ENCODE results near the gene MRPL40. TPM values are rescaled to one million over a fixed set of nuclear protein-coding genes. Genes with fewer than 3 reads are reported as not detected.

MRPL40 gene
- polyA plus RNA-seq, 12 donors: 26.6 to 36.4 (median 33.8) TPM; not detected in 1

DNA sequence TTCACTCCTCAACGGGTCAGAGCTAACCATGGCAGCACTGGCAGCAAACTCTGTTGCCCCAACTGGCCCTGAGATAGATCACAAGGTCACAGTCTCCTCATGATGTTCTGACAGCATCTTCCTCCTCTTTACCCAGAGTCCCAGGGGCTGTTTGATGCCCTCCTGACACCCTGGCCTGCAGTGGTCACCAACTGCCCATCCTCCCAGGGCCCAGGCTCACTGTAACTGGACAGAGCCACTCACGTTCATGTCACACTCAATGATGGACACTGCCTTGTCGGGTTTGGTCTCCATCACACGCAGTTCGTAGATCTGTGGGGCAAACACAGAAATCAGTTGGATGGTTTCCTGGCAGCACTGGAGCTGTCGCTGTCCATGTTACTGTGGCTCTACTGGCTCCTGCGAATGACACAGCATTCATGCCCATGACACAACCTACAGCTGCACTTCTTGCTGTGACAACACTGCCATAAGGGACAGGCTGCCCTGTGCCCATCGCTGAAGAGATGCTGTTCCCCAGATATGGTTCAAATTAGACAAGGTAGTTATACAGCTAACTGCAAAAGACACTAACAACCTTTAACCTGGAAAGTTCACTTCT is 25.6 kb downstream of the MRPL40 start:
- no peak for DNase-seq

DNA sequence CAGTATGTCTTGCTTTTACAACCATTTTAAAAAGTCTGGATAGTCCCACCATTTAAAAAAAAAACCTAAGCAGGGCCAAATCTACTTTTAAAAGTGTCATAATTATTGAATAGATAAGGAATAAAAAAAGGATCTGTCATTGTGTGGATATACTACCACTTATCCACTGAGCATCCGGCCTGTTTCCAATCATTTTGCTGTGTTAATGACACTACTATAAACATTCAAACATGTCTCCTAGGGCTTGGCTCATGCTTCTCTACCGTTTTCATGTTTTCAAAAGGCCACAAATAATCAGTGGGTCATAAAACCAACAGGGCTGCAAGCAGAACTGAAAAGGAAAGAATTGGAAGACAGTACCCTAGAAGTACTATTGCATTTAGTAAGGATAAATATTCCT is 27.7 kb downstream of the MRPL40 start:
- DNase-seq: no peak

DNA sequence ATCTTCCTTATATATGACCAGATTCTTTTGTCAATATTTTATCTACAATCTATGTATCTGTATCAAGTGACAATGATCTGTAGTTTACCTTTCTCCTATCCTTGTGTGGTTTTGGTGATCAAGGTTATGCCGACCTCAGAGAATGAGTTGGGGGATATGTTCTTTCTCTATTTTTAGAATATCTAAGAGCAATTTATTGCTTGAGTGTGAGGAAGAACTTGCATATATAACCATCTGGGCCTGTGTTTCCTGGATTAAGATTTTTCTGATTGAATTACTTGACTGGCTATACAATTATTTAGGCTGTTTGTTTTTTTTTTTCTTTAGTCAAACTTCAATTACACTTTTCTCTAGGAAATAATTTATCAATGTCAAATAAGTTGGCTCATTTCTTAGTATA is 29.2 kb downstream of the MRPL40 start:
- DNase-seq: no peak

DNA sequence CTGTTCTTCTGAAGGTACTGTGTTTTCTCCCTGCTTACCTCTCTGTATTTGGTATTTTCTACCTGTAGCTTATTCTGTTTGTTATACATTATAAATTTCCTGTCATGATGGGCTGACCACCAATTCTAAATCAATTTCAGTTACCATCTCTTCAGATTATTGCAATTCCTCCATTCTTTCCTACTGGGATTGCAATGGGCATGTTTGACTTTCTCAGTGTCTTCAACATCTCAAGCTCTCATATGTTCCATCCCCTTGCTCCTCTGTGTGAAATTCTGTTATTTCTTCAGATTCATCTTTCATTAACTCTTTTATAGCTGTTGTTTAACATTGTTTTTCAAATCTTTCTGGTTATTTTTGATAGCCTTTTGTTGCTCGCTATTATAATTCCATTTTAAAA is 30.7 kb downstream of the MRPL40 start:
- DNase-seq: no peak

DNA sequence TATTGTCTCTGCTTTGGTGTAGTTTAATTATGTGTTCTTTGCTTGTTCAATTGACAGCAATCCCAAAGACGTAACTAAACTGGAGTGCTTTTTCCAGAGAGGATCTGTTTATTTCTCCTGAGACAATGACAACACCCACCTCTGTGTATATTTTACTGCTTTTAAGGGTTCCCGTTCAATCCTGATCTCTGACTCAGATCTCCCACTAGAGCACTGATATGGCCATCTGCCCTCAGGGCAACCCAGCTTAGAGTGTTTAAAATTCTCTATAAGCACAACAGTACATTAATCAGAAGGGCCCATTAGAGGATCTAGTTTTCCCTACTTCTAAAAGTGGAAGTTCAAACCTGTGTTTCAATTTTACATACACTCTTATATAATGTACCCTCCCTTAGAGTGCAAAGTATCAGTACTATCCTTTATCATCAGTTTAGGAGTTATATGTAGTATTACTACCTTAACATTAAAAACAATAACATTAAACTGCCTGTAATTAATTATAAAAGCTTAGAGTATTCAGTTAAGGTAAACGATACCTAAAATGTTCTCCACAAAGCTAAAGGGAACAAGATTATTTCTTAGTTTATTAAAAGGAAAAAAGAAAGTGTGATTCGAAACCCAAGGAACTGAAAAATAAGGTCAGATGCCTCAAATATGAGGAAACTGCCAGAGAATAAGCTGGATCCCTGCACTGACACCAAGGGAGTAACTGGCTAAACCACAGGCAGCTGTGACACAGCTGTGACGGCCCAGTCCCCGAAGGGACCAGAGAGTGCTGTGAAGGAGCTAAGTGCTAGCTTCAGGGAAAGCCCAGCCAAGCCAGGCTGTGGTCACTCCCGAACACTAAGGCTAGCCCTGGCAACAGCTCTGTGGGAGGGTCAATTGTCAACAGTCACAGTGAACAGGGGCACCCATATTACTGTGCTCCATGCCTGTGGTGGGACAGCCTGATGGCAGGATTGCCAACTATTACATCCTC is 31.4 kb downstream of the MRPL40 start:
- no peak for DNase-seq

DNA sequence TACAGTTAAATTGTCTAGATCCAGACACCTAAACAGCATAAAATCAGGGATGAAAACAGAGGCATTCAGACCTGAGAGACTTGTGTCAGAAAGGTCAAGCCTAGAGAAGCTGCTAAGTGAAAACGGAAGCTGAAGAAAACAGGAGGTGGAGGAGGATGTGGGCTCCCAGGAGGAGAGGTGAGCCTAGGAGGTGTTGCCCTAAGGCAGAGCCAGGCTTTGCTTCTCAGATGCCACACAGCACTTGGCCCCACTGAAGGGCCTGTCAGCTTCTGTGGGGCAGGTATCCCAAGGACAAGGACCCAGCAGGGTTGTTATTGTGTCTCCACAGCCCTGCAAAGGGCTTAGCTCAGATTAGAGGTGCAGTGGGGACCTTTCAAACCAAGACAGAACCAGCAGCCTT is 32.2 kb downstream of the MRPL40 start:
- DNase-seq: no peak

DNA sequence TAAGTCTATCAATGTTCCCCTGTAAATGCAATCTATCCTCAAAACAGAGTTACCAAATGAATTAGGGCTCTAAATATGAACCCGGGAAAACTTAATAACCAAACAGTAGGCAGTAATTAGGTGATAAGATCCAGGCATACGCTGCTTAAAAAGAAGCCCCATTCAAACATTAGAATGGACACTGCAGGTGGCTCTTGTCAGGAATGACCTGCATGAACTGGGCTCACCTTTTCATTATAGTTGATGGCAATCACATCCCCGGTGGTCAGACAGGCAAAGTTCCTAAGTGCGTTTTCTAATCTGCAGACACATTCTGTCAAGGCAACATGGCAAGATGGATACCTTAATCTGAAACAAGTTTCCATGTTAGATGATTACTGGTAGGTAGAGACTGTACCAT is 32.6 kb downstream of the MRPL40 start:
- no peak for DNase-seq

DNA sequence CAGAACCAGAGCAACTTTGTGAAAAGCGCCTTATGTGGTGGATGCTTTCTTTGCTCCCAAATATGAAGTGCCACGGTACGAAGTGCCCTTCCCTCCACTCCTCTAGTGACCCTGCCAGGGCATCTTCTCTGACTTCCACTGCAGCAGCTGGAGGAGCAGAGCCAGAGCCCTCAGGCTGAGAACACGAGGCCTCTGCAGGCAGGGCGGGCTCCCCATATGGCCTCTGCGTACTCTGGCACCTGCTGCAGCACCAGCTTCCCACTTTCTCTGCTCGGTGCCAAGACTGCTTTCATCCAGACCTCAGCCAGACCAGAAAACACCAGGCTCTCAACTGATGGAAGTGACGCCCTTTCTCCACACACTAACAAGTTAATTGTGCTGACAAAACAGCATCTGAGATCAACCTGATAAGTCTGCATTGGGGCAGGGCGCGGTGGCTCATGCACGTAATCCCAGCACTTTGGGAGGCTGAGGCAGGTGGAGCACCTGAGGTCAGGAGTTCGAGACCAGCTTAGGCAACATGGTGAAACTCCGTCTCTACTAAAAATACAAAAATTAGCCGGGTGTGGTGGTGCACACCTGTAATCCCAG is 33.9 kb downstream of the MRPL40 start:
- no peak for DNase-seq

DNA sequence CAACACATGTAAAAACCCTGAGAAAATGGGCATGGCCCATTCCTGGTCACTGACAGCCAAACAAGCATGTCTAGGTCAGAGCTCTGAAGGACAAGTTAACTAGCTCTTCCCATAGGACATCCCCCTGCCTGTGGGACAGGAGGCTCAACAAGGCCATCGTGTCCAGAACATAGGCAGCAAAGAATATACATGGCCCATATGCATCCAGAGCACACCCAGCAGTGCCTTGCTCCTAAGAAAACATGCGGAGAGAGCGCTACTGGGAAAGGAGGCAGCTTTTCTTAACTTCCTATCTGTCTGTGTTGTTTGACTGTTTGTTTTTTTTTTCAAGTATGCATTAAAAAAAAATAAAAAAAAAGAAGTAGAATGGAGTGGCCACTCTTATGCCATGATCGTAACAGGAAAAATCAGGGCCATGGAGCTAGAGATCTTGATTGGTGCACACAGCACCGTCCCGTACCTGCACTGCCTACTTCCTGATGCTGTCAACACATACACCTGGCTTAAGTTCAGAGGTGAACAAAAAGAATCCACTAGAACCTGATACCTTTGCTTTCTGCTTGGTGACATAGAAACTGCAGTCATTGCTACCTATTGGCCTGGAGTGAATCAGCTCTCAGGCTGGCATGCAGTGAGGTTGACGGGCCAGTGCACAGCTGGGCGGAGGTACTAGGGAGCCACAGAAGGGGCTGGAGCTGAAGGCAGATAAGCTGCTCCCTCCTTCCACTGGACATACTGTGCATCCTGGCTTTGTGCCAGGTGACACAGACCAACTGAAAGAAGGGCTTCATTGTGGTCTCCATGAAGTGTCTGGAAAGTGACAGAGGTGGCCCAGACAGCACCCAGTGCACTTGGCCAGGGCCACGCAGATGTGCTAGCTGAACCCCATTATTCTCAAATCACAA is 34.8 kb downstream of the MRPL40 start:
- no peak for DNase-seq

DNA sequence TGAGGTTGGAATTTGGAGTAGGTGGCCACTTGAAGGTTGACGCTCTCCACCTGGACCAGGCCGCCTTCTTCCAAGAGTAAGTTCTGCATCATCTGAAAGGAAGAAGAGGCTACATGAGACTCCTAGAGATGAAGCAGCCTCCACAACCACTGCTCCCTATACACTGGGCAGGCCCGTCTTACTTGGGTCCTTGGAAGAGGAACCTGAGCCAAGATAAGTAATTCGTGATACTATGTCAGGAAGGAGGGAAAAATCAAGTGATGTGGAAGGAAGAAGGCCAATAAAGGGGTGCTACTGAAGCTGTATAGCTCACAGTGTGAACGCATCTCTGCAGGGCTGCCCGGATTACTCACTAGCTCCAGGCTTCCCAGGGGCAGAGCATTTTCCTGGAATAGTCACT is 35.6 kb downstream of the MRPL40 start:
- no peak for DNase-seq

DNA sequence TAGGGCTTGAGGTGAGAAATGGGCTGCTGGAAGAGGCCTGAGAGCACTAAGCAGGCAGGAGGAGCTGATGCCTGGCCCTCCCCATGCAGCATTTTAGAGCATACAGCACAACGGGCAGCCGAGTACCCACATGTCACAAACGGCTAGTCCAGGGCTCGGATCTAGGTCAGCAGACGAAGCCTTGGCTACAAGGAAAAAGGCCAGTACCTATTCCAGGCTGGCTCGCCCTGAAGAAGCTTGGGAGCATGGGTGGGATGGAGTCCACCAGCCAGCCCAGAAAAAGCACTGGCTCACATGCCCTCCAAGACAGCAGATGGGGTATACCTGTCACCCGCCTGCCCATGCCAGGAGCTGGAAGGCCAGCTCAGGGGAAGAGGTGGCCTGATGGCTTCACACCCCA is 37.1 kb downstream of the MRPL40 start:
- no peak for DNase-seq

DNA sequence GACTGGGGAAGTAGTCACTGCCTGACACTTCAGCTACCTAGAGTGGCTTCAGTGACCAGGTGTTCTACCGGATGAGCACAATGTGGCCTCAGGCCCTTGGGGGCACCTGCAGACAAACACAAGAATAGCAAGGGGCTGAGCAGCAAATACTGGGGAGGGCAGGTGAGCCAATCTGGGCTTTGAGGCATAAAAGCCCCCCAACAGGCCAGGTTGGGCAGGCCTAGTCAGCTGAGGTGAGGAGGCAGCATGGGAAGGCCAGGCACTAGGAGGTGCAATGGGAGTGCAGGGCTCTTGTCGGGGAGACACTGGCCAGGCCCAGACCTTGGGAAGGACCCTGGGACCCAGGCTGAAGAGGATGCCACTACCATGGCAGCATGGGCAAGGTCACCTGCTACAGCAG is 37.7 kb downstream of the MRPL40 start:
- DNase-seq: no peak

DNA sequence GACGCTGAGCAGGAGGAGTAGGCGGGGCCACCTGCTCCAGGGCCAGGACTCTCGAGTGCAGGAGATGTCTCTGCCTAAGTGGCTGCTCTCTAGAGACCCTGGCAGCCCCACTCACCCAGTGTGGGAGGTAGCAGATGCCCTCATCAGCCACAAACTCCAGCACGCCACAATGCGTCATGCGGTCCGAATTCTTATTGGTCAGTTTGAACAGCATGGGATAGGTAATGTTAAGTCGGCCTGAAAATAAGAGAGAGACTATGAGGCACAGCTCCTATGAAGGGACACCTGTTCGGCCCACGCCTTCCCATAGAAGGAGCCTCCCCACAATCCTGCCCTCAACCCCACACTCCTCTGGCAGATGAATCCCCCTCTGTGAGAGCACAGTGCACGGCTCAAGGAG is 39.2 kb downstream of the MRPL40 start:
- DNase-seq: no peak

DNA sequence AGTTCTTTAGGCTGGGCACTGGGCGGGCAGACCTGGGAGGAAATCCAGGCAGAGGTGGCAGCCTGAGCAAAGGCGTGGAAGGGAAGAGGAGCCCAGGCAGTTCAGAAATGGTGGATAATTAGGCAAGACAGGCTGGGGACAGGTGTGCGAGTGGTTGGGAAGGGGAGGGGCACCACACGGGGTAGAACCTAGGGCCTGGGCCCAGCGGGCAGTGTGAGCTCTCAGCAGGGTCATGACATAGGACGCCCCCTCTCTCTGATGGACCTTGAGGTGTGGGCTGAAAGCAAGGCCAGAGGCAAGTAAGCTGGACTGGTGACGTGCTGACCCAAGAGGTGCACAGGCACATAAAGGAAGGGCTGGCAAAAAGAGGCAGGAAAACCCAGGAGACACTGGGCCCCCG is 39.9 kb downstream of the MRPL40 start:
- DNase-seq: no peak

DNA sequence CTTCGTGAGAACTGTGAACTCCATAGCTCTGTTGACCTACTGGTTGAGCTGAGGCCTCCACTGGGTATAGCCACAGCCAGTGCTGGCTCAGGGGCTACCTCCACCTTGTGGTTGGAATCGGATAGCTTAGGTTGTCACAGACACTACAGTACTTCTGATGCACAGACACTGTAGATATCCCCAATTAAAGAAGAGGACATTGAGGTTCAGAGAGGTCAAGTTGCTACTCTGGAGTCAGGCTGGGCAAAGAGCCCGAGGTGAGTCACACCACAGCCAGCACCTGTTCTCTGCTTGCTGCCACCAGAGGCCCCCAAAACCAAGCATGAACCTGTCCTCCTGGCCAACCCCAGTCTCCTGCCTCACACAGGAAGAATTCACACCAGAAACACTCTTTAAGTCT is 41.2 kb downstream of the MRPL40 start:
- DNase-seq: no peak

DNA sequence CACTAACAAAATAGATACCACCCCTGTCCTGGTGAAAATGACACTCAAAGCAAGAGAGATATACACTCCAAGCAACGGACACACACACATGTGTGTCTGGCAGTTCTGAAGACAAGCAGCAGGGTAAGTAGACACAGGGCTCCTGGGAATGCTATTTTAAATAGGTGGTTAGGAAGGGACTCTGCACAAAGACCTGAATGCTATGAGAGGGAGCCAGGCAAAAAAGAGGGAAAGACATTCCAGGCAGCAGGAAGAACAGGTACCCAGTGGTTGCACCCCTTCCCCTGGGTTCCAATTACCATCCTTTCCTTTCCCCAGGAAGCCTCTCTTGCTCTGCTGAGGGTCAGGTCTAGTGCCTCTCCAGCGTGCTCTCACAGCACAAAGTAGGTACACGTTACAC is 43.7 kb downstream of the MRPL40 start:
- DNase-seq: no peak

DNA sequence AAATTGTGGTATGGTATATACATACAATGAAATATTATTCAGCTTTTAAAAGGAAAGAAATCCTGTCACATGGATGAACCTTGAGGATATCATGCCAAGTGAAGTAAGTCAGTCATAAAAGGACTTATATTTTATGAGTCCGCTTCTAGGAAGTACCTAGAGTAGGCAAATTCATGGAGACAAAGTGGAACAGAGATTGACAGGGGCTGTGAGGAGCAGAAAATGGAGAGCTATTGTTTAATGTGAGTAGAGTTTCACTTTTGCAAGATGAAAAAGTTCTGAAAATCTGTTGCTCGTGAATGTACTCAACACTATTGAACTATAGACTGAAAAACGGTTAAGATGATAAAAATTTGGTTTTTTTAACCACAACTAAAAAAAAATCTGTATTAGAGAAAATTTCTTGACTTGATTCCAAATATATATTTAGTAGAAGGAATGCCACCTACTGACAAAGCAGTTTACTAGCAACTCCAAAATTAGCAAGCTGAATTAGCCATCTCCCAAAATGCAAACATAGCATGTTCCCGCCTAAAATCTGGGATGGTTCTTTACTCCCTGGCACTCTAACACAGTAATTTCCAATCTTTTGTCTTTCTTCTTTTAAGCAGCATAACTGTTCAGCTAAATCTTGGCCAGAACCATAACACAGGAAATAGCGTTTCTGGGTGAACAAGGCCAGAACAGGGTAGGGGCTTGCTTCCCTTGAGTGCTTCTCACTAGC is 45.1 kb downstream of the MRPL40 start:
- DNase-seq: no peak

DNA sequence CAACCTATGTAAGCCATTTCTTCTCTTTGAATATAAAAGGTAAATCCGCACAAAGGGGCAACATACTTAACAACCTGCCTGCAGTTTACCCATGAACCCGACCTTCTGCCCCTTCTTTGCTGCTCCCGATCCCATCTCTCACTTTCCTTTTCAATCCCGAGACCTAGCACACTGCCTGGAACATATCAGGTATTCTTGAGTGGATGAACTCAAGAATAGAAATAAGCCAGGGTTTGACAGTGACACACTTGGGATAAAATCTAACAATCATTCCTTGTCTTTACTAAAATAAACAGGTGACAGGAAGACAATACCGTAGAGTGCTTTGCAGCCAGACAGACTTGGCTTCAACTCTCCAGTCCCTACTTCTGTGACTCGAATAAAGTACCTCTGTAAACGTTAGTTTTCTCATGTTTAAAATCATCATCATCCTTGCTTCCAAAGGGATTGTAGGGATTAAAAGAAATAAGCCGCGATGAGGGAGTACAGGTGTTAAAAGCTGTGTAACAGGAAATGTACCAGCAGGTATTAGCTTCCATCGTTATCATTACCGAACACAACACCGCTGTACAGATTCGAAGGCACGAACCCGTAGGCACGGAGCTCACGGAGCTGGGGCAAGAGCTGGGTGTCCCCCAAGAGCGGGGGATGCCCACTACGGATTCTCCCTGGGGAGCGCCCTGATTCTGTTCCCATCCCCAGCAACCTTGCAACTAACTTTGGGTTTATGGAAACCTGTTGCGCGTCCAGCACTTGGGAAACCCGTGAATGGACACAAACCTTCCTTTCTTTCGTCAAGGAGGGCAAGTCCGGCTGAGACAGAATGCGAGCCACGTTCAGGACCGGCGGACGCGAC is 45.9 kb downstream of the MRPL40 start:
- DNase-seq: no peak

DNA sequence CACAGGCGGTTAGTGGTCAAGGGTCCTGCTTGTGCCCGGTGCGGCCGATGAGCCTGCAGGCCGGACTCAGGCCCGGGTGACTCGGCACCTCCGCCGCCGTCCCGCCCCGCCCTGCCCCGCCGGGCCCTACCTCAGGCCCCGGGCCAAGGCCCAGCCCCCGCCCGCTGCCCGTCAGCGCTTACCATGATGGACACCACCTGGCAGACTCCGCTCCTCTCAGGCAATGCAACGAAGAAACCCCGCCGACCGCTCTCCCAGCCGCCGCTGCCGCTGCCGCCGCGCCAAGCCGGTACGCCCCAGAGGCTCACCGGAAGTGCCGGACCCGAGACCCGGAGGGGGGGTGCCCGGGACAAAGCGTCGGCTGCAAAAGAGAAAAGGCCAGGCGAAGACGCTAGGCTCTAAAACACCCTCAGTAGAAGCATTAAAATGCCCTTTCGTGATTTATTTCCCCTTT is 46.6 kb downstream of the MRPL40 start, which contains the start of gene UFD1:
TSS of gene UFD1 (minus strand) at position 293 of the 454 bp plus-strand sequence. CDS start at position 185, 108 bp downstream.
- no peak for DNase-seq
